GM12878 (cell line): ENCODE measurements around the gene LRRC14B. TPM values are rescaled to one million over a fixed set of nuclear protein-coding genes. Genes with fewer than 3 reads are reported as not detected.

ENCODE experiments used
- ATAC-seq: fragments of 200-7000 bp; cut with Tn5 transposase; 3 replicates; pipeline ENCODE4 v1.9.1; 2020; ENCODE audit warnings: mild to moderate bottlenecking, moderate library complexity
- BruUV-seq: library from RNA; stranded (reverse); fragments of 400-500 nt; replicated peaks from 2 replicates; lab custom pipeline; 2021; lab: Mats Ljungman, UMichigan
- CTCF ChIA-PET: fragments of 300-600 bp; sonication (Branson Sonifier 250); formaldehyde crosslinking; extraction: SDS; loops from one replicate; lab custom pipeline; 2021; ENCODE audit warnings: inconsistent platforms; lab: Yijun Ruan, JAX
- POLR2A ChIA-PET: fragments of 350-600 bp; formaldehyde crosslinking; extraction: SDS; loops from one replicate; lab custom pipeline; 2021; ENCODE audit warnings: inconsistent platforms; lab: Charles Lee
- RAD21 ChIA-PET: fragments of 300-600 bp; sonication (Branson Sonifier 250); formaldehyde crosslinking; loops from one replicate; lab custom pipeline; 2023; ENCODE audit warnings: antibody characterized with exemption; ENCODE audit not compliant: unreplicated experiment; lab: Charles Lee
- SMC1A ChIA-PET: fragments of 300-600 bp; sonication (Branson Sonifier 250); formaldehyde crosslinking; loops from one replicate; lab custom pipeline; 2023; ENCODE audit not compliant: unreplicated experiment, uncharacterized antibody; lab: Charles Lee
- DNase-seq: peaks from one replicate; pipeline ENCODE4 v3.0.0-alpha.2; 2011; ENCODE audit warnings: low read depth, low spot score
- FAIRE-seq: peaks from 3 replicates; lab custom pipeline; 2011; peaks lifted over from hg19 to GRCh38; lab: Jason Lieb, UNC
- H2AFZ ChIP-seq: 2 replicates; pipeline ENCODE4 v1.6.0; 2011; ENCODE audit warnings: low read depth, low read length, control low read depth; ENCODE audit not compliant: control insufficient read depth
- H3K27ac ChIP-seq: 2 replicates; pipeline ENCODE4 v1.5.1; 2011; ENCODE audit warnings: control low read depth; ENCODE audit not compliant: control insufficient read depth, insufficient read depth
- H3K27me3 ChIP-seq, 2 experiments: replicated peaks in 1 of 2; 2 replicates each; pipeline versions ENCODE4 v1.6.0 to v1.6.1; 2011; ENCODE audit warnings: low read length in 1 of 2; ENCODE audit not compliant: control insufficient read depth in 2 of 2, insufficient read depth in 2 of 2
- H3K36me3 ChIP-seq, 2 experiments: 2 replicates each; pipeline ENCODE4 v1.5.1; 2011; ENCODE audit warnings: low read length in 1 of 2; ENCODE audit not compliant: control insufficient read depth in 2 of 2, insufficient read depth in 2 of 2
- H3K4me1 ChIP-seq: 2 replicates; pipeline ENCODE4 v1.6.1; 2011; ENCODE audit warnings: mild to moderate bottlenecking, low read length, moderate library complexity, mixed read lengths; ENCODE audit not compliant: control insufficient read depth, insufficient read depth
- H3K4me2 ChIP-seq: 2 replicates; pipeline ENCODE4 v1.6.0; 2011; ENCODE audit warnings: control low read depth; ENCODE audit not compliant: control insufficient read depth, insufficient read depth
- H3K4me3 ChIP-seq: fragments of 200-600 bp; sonication (generic); 2 replicates; pipeline ENCODE4 v1.5.1; 2016
- H3K79me2 ChIP-seq: 2 replicates; pipeline ENCODE4 v1.6.0; 2011; ENCODE audit warnings: low read length; ENCODE audit not compliant: control insufficient read depth, insufficient read depth
- H3K9ac ChIP-seq: 2 replicates; pipeline ENCODE4 v1.8.0; 2011; ENCODE audit warnings: low read length, control low read depth, mixed read lengths; ENCODE audit not compliant: control insufficient read depth, insufficient read depth
- H3K9me3 ChIP-seq: replicated peaks from 3 replicates; pipeline ENCODE4 v1.5.1; 2011; ENCODE audit warnings: mild to moderate bottlenecking, low read length; ENCODE audit not compliant: control insufficient read depth, insufficient read depth
- H4K20me1 ChIP-seq: 2 replicates; pipeline ENCODE4 v1.6.0; 2011; ENCODE audit not compliant: control insufficient read depth, insufficient read depth
- ASH2L ChIP-seq: fragments of 300-600, 200-600 bp; sonication (generic); IDR thresholded peaks from 2 replicates; pipeline ENCODE4 v1.6.1; 2017; ENCODE audit warnings: low read depth, mild to moderate bottlenecking, borderline replicate concordance
- ESRRA ChIP-seq: IDR thresholded peaks from 2 replicates; pipeline ENCODE4 v1.6.1; 2012; ENCODE audit warnings: mild to moderate bottlenecking, low read length, improper control_type of control experiment
- IKZF2 ChIP-seq, 2 experiments: fragments of 450-650 bp; IDR thresholded peaks; 2 replicates each; pipeline ENCODE4 v1.6.1; 2017; ENCODE audit warnings: mild to moderate bottlenecking in 2 of 2, moderate library complexity in 2 of 2
- KDM1A ChIP-seq: fragments of 200-600 bp; sonication (generic); IDR thresholded peaks from 2 replicates; pipeline ENCODE4 v1.6.1; 2016; ENCODE audit warnings: borderline replicate concordance
- PBX3 ChIP-seq: IDR thresholded peaks from 2 replicates; pipeline ENCODE4 v1.6.1; 2011; ENCODE audit warnings: mild to moderate bottlenecking, low read depth, low read length, moderate library complexity; ENCODE audit not compliant: insufficient replicate concordance
- POLR2A ChIP-seq: IDR thresholded peaks from 2 replicates; pipeline ENCODE4 v1.6.1; 2011; ENCODE audit warnings: low read depth, mild to moderate bottlenecking, low read length
- RB1 ChIP-seq: fragments of 450-650 bp; formaldehyde crosslinking; IDR thresholded peaks from 2 replicates; pipeline ENCODE4 v1.6.1; 2017; ENCODE audit warnings: mild to moderate bottlenecking, borderline replicate concordance
- SMAD1 ChIP-seq: fragments of 450-650 bp; IDR thresholded peaks from 2 replicates; pipeline ENCODE4 v1.6.1; 2018; ENCODE audit warnings: mild to moderate bottlenecking, low read depth; ENCODE audit not compliant: partially characterized antibody
- ZSCAN29 ChIP-seq: fragments of 450-650 bp; IDR thresholded peaks from 2 replicates; pipeline ENCODE4 v1.6.1; 2017; ENCODE audit warnings: mild to moderate bottlenecking, moderate library complexity
- WGBS: methylation state at CpG from one replicate; pipeline ENCODE4 v1.1.6; 2016; ENCODE audit warnings: low lambda C conversion rate; ENCODE audit not compliant: insufficient replicate concordance, insufficient coverage; ENCODE audit errors: missing lambda C conversion rate; 5-methylcytosine and 5-hydroxymethylcytosine counted together
- in situ Hi-C: fragments of 300-500 bp; cut with MboI; formaldehyde crosslinking; loops from 9 replicates; pipeline ENCODE4 v1.14.3; 2018; ENCODE audit warnings: mixed read lengths
- intact Hi-C: fragments of 100-400 bp; cut with micrococcal nuclease; formaldehyde crosslinking; loops from one replicate; pipeline ENCODE4 v1.14.2; 2022; ENCODE audit not compliant: unreplicated experiment
- polyA plus RNA-seq, 11 experiments: library from polyadenylated mRNA; depleted of rRNA in 4 of 11; unstranded in 6 of 11; stranded (reverse) in 5 of 11; fragments of >200 nt; fragmentation: Nextera tagmentation in 4 of 11; fragmentation: Illumina TruSeq in 1 of 11; extraction: Ambion mirVana in 4 of 11; extraction: Trizol in 1 of 11; gene quantifications; 1 replicate in 1 of 11; 2 replicates in 10 of 11; pipeline versions ENCODE4 v1.2.1 to v1.2.3, GENCODE V29; 2011 to 2016; ENCODE audit warnings: inconsistent platforms in 2 of 11, missing spikeins in 2 of 11, low read depth in 1 of 11
- total RNA-seq, 4 experiments: library from RNA; depleted of rRNA in 3 of 4; stranded (reverse); fragments of >200 nt in 3 of 4; fragmentation: Illumina TruSeq in 1 of 4; extraction: Trizol in 1 of 4; gene quantifications; 2 replicates each; pipeline versions ENCODE4 v1.2.1 to v1.2.3, GENCODE V29; 2013 to 2021
- TF ChIP-seq, protein P1 (sequence below): IDR thresholded peaks from 2 replicates; pipeline ENCODE4 v1.6.1; 2012; ENCODE audit warnings: mild to moderate bottlenecking, low read depth, low read length

Gene LRRC14B
- total and polyA plus RNA-seq, 10 of the 15 experiments (the other 5 are each of a cell fraction or from before 2014, with no cell fraction given): 0.06 to 0.31 (median 0.13) TPM; not detected in 5

DNA sequence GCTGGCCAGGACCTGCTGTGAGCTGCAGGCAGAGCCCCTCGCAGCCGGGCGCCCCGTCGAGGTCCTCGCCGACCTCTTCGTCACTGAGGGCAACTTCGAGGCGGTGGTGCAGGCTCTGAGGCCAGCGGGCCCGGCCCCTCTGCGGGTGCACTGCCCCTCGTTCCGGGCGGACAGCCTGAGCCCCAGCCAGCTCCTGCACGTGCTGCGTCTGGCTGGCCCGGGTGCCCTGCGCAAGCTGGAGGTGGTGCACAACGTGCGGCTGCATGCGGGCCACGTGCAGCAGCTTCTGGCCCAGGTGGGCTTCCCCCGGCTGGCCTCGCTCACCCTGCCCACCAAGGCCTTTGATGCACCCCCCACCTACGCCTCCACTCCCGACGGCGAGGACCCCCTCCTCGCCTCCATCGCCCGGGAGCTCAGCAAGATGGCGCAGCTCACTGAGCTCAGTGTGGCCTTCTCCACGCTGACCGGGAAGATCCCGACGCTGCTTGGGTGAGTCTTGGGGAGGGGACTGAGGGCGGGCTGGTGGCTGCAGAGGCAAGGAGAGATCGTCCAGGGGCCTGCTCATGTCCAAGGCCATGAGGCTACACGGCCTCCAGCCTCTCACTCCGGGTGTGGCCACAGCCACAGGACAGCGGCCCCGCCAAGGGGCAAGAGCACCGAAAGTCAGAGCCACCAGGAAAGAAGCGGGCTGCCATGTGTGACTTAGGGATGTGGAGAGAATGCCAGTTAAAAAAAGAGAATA is 825 bp downstream of the LRRC14B start:
- H3K4me2 ChIP-seq: peak overlapping the region; percentile 86
- WGBS: 80% methylated on average over 29 of the region's 46 CpGs
- in situ Hi-C loops: no loop called here
- ChIA-PET CTCF (no interaction called here), SMC1A (no interaction called here), RAD21 (no interaction called here), POLR2A (no interaction called here)
- no TSS peak for BruUV-seq
- no peak for ATAC-seq
- peaks cover 32% of the 10 kb centered on the region for H3K4me1 ChIP-seq
- H3K9me3 ChIP-seq: no peaks in the 10 kb centered on the region
- H3K9ac ChIP-seq: no peak overlapping the region
- no peaks in the 10 kb centered on the region for H3K36me3 ChIP-seq
- FAIRE-seq: no peak
- intact Hi-C loops: no loop called here
- no peaks in the 10 kb centered on the region; a peak in 1 of 4 replicates for H3K27me3 ChIP-seq
- H3K79me2 ChIP-seq: no peaks in the 10 kb centered on the region
- peak overlapping the region; percentile 66; the same call in 1 of the 2 replicates for H2AFZ ChIP-seq
- H3K4me3 ChIP-seq: no peak overlapping the region
- H3K27ac ChIP-seq: no peak overlapping the region
- no peak for TF ChIP-seq ZSCAN29
- TF ChIP-seq IKZF2 (IDR thresholded peaks at IDR 0.05): no peak
- no peak for TF ChIP-seq ESRRA
- no peak for TF ChIP-seq RB1
- TF ChIP-seq KDM1A: no peak
- no peak for TF ChIP-seq ASH2L
- TF ChIP-seq, protein P1, sequence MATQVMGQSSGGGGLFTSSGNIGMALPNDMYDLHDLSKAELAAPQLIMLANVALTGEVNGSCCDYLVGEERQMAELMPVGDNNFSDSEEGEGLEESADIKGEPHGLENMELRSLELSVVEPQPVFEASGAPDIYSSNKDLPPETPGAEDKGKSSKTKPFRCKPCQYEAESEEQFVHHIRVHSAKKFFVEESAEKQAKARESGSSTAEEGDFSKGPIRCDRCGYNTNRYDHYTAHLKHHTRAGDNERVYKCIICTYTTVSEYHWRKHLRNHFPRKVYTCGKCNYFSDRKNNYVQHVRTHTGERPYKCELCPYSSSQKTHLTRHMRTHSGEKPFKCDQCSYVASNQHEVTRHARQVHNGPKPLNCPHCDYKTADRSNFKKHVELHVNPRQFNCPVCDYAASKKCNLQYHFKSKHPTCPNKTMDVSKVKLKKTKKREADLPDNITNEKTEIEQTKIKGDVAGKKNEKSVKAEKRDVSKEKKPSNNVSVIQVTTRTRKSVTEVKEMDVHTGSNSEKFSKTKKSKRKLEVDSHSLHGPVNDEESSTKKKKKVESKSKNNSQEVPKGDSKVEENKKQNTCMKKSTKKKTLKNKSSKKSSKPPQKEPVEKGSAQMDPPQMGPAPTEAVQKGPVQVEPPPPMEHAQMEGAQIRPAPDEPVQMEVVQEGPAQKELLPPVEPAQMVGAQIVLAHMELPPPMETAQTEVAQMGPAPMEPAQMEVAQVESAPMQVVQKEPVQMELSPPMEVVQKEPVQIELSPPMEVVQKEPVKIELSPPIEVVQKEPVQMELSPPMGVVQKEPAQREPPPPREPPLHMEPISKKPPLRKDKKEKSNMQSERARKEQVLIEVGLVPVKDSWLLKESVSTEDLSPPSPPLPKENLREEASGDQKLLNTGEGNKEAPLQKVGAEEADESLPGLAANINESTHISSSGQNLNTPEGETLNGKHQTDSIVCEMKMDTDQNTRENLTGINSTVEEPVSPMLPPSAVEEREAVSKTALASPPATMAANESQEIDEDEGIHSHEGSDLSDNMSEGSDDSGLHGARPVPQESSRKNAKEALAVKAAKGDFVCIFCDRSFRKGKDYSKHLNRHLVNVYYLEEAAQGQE: no peak
- TF ChIP-seq POLR2A: no peak
- TF ChIP-seq SMAD1: no peak
- no peak for TF ChIP-seq PBX3
- TF ChIP-seq, all 136 proteins: peak for 0
- no peak for DNase-seq
- H4K20me1 ChIP-seq: no peaks in the 10 kb centered on the region; the same call in 1 of the 2 replicates
